DMS 273 treated with DMSO at 0.1 percent for 48 hours (cell line): ENCODE data around the gene AIG1.
"Not testable (repeated sequence)": the region's sequence is repeated elsewhere in the genome, so short reads cannot be mapped to it uniquely, and the experiment has no call there.

Source experiments
- DNase-seq: peaks from one replicate; lab custom pipeline; 2025; lab: John Stamatoyannopoulos, UW

AIG1 gene

DNA sequence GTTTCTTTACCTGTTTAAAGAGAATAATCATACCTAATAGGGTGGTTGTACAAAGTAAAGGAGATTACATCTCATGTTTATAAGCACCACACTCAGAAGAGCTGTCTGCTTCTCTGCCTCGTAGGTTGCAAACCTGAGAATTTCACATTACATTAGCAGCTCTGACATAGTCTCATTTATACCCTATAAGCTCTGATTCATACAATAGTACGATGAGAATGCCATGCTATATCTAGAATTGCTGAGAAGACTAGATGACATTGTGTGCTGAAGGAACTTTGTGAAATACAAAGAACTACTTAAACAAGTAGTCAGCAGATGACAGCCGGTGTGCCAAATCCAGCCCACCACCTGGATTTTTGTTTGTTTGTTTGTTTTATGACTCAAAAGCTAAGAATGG lies 268.6 kb downstream of the AIG1 start:
- no peak for DNase-seq

DNA sequence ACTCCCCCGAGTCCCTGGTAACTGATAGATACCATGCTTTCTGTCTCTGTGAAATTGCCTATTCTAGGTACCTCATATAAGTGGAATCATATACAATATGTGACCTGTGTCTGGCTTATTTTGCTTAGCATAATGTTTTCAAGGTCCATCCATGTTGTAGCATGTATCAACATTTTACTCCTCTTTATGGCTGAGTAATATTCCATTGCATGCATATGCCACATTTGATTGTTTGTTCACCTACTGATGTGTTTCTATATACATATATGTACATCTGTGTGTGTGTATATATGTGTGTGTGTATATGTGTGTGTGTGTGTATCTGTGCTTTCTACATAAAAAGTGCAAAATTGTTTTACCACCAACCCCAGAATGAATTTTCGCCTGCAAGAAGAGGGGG lies 270.7 kb downstream of the AIG1 start:
- DNase-seq, result no peak

DNA sequence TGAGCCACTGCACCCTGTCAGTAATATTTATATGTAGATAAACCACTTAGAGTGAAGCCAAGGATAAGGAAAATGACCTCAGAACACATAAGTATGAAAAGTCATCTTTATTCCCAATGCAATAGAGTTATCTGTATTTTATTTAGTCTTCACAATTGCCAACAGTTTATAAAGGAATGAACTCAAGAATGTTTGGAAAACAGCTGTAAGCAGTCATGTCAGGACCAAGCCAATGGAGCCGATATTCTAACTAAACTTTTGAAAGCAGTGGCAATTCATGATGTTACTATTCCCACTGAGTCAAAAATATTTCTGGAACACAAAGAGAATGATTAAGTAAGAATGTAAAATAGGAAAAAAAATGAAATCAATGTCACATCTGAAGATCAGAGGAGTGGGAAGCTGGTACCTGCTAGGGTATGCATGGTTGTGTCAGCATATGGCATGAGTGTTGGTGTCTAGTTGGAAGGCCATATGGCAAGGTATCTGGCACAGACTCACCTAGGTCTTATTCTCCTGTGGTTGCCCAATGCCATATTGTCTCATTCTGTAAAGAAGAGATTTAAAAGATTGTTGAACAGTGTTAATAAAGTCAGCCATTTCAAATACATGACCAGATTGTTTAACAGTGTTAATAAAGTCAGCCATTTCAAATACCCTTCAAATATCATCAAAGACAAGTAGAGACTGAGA lies 271.6 kb downstream of the AIG1 start:
- DNase-seq, result no peak

DNA sequence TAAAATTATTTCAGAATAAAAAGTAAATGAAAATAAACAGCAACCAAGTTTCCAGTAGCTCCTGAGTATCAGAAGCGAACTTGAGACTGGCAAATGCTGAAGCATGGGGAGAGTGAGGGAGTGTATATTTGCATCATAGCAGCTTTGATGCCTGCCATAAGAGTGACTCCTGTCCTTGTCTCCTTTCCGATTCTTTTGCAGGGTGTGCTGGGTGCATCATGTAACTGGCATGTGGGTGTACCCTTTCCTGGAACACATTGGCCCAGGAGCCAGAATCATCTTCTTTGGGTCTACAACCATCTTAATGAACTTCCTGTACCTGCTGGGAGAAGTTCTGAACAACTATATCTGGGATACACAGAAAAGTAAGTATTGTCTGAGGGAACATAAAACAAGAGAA lies 272.4 kb downstream of the AIG1 start:
- no peak for DNase-seq

DNA sequence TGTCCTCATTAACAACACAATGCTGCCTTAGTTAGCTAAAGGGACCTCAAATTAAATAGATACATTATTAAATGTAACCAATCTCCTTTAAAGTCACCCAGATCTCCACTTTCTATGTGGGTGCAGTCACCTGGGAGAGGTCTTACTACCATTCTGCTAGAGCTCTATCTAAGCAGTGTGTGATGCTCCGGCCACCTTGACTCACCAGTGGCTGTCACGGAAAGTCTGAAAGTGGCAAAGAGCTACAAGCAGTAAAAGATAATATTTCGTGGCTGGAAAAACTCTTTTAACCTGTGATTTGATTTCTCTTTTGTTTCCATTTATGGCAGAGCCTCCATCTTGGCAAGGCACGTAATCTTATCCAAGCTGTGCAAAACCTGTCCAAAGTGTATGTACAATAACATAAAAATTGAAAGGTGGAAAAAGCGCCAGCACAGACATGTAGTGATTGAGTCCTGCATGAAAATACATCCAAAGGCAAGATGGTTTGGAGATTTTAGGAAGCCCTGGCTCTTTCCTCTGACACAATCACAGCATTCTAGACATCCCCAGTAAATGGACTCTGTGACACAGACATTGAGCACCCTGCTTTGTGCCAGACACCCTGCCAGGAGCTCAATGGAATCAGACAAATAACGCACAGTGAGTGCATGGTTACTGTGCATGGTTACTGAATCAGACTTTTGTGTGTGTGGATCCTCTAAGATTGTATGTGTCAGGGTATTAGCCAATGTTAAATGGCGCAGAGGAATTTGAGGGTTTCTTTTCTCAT lies 273.2 kb downstream of the AIG1 start:
- DNase-seq, result no peak

DNA sequence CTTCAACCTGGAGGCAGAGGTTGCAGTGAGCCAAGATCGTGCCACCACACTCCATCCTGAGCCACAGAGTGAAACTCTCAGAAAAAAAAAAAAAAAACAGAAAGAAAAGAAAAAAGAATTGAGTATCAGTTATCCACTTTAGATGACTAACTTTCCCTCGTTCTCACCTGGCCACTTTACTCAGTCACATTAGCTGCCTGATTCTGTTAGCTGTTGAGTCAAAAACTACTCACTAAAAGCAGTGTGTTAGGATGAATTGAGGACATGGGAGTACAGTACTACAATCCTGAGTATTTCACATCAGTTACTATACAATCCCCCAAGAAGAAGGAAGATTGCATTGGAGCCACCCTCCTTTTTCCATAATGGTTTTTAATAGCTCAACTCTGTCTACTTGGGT lies 275.2 kb downstream of the AIG1 start:
- DNase-seq, result no peak

DNA sequence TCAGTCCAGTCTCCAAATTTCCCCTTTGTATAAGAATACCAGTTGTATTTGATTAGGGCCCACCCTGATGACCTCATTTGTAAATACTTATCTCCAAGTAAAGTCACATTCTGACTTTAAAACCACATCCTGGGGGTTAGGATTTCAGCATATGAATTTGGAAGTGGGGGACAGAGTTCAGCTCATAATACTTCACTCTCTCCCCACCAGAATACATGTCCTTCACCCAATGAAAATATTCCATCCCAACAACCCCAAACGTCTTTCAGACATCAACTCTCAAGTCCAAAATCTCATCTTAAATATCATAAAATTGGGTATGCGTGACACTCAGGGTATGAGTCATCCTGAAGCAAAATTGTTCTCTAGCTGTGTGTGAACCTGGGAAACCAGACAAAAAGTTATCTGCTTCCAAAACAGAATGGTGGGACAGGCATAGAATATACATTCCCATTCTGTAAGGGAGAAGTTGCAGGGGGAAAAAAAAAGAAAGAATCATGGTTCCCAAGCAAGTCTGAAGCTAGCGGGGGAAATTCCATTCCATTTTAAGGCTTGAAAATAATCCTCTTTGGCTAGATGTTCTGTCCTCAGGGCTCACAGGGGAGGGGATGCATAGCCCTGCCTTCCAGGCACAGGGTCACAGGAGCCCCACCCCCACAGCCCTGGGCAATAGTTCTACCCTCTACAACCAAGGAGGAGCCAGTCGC lies 275.9 kb downstream of the AIG1 start:
- no peak for DNase-seq

DNA sequence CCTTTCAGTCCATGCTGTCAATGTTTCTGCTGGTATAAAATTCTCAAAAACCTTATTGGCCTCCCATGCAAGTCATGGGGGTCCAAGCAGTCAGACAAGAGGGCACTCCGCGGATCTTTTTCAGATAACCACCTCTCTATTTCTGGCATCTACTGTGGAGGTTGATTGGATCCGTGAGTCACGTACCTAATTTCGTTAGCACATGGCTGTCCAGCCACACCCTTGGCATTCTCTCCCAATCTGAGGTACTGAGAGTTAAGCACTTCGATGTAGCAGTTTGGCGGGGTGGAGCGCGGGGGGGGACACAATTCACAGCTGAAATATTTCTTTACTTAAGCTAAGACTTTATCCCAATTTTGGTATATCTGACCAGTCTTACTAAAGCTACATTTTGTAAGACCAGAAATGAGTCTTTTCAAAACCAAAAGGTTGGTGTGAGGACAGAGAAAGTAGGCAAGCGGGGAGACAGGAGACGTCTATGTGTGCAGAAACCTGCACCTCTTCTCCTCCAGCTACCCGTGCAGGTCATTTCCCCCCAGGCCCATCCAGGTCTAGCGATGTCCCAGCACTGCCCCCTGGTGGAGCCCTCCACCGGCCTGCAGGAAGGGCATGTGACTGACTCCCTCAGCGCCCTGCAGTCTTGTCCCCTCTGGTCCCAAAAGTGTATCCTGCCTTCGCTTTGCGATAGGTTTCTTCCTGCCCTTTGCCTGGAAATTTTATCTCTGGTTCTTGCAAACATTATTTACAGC lies 276.7 kb downstream of the AIG1 start:
- no peak for DNase-seq

DNA sequence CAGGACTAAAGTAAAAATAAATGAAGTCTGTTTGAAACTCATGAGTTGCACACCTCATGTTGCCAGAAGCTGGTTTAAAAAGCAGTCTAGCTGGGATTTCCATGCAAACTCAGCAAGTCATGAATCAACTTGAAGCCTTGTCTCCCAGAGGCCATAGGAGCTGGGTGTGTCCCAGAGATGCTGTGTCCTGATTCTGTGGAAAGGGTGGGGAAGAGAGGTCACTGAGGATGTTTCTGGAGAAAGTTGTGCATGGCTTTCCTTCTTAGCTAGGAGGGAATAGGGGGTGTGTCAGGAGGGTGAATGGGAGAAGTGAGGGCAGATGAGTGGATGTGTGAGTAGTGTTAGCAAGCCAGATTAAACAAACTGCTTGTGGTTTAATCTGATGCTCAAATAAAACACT lies 278.5 kb downstream of the AIG1 start:
- DNase-seq, result no peak

DNA sequence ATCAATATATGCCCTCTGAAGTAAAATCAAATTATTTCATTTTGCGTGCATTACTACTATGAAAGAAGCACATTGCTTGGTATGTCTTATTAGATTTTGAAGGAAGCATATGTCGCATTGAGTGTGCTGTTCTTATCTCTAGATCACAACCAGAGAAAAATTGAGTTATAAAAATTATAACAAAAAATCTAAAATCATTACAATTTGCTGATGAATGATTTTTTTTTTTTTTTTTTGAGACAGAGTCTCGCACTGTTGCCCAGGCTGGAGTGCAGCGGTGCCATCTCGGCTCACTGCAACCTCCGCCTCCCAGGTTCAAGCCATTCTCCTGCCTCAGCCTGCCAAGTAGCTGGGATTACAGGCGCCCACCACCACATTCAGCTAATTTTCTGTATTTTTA lies 284.8 kb downstream of the AIG1 start:
- DNase-seq, result not testable (repeated sequence)

DNA sequence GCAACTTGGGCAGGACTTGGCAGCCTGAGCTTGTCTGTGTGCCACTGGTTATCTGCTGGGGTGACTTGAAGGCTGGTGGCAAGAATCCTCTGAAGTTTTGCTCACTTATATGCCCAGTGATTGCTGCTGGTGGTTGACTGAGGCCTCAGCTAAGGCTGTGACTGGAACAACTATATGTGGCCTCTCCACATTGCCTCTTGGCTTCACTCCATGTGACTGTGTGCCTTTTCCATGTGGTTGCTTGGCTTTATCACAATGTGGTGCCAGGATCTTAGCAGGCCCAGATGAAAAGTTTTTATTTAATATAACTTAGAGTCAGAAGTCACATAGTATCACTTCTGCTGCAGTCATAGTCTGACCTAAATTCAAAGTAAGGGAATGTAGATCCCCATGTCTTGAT lies 285.3 kb downstream of the AIG1 start:
- DNase-seq, result no peak

DNA sequence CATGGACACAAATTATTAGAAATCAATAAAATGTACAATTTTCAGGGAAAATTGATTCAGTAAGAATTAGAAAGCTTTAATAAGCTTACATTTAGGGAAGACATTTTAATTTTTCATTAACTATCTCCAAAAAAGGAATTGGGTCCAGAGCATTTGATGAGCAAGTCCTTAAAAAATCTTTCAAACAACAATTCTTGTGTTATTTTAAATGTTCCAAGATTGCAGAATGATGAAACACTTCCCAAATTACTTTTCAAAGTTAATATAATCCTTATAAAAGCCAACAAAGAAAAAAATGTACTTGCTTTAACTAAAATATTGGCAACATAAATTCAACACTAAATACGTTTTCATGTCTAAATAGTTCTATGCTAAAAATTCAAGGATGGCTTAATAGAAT lies 287.8 kb downstream of the AIG1 start:
- DNase-seq, result no peak

DNA sequence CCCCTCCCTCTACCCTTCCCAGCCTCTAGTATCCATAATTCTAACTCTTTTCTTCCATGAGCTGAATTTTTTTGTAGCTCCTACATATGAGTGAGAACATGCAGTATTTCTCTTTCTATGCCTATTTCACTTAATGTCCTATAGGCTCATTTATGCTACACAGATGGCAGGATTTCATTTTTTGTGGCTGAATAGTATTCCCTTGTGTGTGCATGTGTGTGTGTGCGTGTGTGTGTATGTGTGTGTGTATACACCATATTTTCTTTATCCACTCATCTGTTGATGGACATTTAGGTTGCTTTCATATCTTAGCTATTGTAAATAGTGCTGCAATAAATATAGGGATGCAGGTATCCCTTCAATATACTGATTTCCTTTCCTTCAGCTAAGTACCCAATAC lies 288.8 kb downstream of the AIG1 start:
- no peak for DNase-seq

DNA sequence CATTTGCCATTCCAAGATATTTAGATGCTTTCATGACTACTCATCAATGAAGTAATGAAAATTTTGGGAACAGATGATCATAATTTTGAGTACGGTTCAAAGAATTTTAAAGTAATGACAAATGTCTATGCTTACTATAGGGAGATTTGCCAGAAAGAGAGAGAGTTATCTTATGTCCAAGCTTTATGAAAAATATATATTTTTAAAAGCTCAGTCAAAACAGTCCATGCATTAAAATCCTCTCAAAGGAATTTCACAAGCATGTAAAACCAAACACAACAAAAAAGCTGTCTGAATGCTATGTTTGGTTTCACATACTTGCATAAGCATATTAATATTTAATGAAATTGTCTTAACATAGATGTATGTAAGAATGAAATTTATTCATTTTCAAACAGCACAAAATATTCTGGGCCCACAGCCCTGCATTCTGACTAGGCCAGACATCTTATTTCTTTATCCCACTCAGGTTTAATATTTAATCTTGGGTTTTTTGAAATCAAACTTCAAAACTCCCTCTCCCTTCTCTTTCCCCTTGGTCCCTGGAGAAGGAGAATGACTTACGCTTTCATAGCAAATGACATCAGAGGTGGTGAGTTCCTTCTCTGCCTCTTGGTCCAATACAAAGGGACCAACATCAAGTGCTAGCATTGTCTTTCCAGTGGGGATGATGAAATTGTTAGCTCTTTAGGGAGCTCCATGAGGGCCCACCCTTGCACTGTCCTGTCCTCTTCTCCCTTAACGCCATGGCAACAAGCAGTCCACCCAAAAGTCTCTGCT lies 295.6 kb downstream of the AIG1 start:
- no peak for DNase-seq

DNA sequence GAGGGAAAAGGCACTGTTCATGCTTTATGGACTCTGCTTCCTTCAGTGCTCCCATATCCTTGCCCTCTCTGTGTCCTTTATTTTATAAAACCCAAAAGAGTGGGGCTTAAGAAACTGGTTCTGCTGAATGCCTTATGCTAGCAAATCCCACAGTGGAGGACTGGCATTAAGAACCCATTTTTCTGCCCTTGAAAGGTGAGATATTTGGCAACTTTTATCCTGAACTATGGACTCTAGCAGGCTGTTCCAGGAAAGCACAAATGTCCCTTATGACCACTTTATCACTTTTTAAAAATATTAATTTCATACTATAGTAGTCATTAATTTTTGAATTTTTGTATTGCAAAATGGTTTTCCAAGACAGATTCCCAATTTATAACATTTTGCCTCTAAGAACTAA lies 296.5 kb downstream of the AIG1 start:
- no peak for DNase-seq

DNA sequence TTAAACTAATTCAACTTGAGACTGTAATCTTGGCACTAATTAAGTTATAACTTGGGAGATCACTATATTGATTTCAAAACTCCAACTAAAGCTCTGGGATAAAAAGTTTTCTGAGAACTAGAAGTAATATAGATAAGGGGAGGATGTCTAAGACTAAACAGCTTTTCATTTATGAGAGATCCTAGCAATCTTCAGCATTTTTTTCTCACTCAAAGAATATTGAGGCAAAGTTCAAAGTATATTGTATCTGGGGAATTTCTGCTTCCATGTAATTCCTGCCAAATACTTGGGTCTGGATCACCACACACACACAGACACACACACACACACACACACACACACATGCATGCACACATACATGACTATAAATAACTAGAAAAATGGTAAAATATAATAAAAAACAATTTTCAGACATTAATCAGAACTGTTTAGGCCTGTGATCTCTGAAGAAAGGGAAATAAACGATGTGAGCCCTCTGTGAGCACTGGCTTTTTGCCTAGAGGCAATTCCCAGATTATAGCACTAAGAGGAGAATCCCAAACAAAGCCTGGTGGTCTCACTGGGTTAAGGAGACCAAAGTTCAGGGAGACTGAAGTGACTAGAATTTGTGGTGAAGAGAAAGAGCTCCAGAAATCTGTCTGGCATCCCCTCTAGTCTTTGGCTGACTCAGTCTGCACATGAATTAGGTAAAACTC lies 297.0 kb downstream of the AIG1 start:
- DNase-seq, result no peak

DNA sequence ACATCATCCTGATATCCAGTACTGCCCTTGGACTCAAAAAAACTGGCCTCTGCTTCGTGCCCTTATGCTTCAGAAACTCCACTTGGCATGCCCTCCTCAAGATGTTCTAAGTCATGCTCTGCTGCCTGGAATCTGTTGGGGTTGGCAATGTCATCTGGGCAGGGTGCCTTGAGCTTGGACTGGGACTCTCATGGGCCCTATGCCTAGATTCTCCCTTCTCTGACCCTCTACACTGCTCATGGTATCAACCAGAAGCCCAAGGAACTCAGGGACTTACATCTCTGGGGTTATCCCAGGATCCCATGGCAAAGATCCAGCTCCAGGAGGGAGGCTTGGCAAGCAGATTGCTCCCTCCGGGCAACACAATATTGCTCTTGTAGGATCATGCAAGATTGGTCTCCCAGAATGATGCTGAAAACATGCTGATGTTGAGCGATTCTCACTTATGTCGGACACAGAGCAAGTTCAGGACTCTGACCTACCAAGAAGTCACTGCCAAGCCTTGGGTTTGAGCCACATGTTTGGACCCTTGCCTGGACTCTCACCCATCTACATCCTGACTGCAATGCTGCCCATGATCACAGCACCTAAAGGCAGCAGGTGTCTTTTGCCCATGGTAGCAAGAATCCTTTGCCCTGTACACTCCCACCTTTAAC lies 301.0 kb downstream of the AIG1 start:
- peak; percentile 52 for DNase-seq

DNA sequence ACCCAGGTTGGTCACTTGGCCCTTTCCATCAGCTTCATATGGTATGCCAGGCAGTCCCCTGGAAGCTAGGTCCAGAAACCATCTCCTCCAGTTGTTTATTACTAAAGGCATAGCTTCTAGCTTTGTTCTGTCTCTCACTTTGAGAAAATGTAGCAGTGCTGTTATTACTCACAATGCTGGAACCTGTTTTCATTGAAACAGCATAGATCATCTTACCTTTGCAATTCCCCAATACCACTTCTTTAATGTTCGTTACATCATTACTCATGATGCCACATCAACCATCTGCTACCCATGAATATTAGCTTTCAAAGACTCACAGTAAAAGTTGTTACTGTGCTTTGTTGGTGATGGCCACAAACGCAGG lies 301.5 kb downstream of the AIG1 start:
- DNase-seq, result peak; percentile 11

DNA sequence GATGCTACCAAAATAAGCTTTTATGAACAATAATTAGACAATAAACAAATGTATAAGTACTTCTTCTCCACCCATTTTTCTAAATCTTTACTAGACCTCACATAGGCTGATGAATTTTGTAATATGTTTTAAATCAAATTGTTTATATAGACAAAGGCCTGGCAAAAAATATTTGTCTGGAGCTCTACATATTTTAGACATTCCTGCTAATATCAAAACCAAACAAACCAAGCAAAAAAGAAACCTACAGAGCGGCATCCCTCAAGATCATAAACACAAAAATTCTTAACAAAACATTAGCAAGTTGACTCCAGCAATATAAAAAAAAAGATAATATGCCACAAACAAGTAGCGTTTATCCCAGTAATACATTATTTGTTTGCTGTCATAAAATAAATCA lies 302.6 kb downstream of the AIG1 start:
- DNase-seq, result no peak

DNA sequence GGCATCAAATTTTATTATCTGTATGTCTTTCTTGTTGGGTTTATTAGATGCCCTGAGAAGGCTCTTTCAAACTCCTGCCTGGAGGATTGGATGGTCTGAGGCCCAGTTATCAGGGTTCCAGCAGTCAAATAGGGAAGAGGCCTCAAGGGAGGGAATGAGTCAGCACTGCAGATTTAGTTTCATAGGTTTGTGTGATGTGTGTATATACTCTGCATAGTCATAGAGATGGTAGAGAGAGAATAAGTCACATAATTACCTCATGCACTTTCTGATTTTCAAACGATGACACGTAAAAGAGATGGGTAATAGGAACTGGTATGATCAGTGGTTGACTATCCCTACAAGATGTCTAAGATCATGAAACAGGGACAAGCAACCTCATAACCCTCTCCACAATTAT lies 307.7 kb downstream of the AIG1 start:
- DNase-seq, result no peak

DNA sequence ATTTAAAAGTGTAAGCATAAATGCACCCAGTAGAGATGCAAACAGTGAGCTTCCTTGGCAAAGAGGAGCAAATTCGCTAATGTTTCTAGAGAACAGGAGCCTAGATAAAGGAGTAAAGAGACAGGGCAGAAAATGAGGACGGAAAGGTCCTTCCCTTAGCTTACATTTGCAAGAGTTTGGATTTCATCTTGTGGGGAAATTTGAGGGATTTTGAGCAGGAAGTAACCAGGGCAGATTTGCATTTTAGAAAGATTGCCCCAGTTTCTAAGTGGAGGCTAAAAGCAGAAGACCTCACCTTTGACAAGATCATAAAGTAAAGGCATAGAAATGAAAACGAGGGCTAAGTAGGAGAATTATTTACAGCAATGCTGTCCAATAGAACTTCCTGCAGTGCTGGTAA lies 309.3 kb downstream of the AIG1 start:
- DNase-seq, result no peak
